GM18868 (cell line): Measurements from ENCODE around the gene TRAT1.
"Not testable (repeated sequence)": the region's sequence is repeated elsewhere in the genome, so short reads cannot be mapped to it uniquely, and the experiment has no call there.

Source experiments
- ATAC-seq: cut with Tn5 transposase; IDR thresholded peaks from one replicate; pipeline ENCODE4 v1.9.1; 2021; ENCODE audit warnings: mild to moderate bottlenecking, moderate library complexity; ENCODE audit not compliant: unreplicated experiment

Gene TRAT1, protein sequence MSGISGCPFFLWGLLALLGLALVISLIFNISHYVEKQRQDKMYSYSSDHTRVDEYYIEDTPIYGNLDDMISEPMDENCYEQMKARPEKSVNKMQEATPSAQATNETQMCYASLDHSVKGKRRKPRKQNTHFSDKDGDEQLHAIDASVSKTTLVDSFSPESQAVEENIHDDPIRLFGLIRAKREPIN

DNA sequence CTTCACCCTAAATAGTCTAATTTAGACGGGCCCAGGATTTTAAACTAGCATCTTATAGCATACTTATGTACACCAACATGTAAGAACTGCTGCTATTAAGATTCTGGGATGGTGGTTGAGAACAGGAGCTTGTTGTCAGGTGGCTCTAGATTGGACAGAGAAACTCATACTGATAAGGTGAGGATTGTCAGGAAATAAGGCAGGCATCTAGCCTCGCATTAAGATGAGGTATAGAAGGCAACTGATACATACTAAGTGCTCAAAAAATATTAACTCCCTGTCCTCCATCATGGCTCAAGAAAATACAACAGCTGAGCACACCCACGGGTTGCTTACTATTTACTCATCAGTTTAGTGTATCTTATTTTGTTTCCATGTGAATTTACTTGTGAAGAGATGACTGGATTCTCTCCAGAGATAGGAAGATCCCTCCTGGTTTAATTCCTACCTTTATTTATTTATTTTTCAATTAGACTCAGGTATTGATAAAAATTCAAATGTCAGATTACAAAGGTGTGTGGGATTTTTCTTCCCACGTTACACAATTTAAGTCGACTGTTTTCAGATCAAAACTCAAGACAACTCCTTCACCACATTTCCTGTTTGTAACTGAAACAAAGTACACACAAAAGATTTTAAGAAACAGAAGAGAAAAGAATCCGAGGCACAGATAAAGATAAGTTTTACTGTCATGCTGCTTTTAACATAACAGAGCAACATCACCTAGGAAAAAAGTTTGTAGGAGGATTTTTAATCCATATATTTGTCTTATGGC is at the start of gene TRAT1:
Gene TRAT1, plus strand, starts transcription at position 664 of the 775 bp plus-strand sequence. CDS start 142 bp downstream, outside the sequence.
- peak; percentile 32 for ATAC-seq

DNA sequence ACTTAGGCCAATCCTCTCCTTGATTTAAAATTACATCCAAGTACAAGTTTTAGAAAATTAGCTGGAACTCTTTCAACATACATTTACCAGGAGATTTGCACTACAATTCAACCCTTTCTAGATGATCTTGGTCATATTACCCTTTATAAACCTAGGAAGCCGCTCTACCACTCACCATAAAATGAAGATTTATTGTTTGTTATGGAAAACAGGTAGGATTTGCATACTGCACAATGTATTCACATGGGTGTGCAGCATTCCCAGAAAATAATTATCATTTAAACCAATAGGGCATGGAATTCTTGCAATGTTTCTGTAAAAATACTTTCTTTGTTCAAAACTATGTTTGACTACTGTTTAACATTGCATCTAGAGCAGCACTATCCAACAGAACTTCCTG is 46.9 kb upstream of the TRAT1 start:
- no peak for ATAC-seq

DNA sequence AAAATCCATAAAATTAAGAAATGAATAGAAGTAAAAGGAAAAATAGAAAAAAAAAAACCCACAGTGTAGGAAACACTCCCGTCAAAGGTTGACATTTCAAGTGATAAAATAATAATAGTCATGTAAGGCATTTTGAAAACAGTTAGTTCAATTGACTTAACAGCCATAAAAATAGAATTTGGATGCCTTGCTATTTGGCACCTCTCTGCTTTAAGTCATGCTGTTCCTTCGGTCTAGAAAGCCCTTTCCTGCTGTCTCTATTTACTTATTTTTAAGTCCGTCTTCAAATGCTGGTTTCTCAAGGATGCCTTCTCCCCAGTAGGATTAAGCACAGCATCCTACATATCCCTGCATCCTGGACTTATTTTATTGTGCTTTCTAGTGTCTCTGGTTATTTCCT is 43.1 kb upstream of the TRAT1 start:
- no peak for ATAC-seq

DNA sequence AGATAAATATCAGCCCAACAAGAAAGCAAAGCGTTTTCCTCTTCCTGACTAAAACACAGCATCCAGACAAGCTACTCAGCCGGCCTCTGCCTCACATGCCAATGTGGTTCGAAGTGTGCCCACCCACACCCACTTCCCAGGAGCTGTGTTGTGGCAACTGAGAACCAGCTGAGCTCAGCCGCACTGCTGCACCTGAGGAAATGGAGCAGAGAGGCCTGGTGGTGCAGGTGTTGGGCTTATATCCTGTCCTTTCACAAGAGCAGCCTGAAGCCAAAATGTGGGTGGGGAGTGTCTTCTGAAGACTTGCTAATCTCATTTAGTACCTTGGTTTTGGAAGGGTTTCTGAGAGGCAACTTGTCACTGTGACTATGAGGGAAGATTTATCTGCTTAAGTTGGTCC is 42.4 kb upstream of the TRAT1 start:
- ATAC-seq = no peak

DNA sequence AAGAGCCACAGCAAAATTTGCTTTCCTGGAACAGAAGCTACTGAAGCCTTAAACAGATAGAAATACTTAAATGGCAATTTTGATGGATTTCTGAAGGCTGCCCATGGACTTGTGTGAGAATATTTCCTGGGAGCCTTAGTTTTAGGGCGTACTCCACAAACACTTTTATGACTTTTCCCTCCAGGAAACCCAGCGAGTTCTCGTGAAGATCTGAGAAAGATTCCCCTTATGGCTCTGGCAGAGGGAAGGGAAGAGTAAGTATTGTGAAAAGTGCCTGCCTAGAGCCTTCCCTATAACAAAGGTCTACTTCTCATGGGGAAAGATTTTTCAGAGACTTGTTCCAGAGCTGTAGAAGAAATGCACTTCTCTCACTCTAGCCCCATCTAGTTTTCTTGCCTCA is 31.1 kb upstream of the TRAT1 start:
- no peak for ATAC-seq

DNA sequence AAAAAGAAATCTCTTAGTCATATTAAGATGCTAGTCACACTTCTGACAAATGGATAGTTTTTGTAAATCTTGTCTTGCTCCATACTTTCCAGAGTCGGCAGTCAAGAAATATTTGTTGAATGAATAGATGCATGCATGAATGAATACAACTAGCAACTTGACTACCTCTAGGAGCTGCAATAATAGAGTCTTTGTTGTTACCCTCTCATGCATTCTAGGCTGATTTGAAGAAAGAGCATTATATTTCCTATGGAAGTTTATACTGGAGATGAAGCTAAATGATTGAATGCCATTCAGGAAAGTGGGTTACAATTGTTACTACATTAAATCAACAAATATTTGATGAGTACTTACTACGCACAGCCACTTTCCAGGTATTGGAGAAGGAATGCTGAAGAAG is 18.1 kb upstream of the TRAT1 start:
- no peak for ATAC-seq

DNA sequence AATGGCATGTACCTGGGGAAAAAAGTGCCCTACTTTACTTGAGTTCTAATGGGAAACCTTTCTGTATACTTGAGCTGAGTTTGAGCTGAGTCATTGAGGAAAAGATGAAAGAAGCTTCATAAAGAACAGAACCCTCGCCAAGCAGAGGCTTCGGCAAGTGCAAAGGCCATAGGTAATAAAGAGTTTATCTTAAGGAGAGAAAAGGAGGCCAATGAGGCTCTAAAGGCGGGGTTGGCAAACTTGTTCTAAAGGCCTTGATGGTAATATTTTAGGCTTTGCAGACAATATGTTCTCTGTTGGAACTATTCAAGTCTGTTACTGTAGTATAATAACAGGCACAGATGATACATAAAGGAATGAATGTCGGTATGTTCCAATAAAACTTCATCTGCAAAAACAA is 17.6 kb upstream of the TRAT1 start:
- no peak for ATAC-seq

DNA sequence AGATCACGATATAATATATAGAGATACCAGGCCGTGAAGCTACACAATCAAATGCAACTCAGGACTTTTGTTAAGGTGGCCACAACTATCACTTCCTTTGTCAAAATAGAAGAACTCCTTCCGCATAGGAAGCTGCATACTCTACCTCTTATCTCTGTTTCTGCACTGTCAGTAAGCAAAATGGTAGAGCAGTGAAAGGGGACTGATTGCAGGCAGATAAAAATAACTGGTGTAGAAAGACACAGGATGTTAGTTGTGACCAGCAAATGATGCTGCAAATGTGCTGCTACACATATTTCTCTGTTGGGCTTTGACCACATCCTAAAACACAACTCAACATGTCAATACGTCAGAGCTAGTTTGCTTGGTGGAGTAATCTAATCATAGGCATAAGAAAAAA is 16.3 kb upstream of the TRAT1 start:
- no peak for ATAC-seq

DNA sequence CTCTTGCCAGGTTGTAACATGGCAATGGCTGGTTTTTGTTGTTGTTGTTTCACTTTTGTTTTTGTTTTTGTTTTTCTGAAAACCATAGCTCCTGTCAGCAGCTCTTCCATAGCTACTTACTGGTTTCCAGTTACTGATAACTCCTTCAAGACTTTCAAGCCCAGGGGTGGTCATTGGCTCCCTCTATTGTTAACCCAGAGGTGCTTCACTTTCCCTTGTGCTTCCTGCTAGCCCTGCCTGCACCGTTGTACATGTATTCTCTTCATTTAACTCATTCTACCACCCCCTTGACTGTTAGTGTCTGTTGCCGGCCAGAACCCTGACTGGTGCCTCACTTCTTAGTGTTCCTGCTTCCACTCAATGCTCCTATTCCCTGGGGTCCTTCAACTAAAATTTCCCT is 4.2 kb upstream of the TRAT1 start:
- peak; percentile 90 for ATAC-seq

DNA sequence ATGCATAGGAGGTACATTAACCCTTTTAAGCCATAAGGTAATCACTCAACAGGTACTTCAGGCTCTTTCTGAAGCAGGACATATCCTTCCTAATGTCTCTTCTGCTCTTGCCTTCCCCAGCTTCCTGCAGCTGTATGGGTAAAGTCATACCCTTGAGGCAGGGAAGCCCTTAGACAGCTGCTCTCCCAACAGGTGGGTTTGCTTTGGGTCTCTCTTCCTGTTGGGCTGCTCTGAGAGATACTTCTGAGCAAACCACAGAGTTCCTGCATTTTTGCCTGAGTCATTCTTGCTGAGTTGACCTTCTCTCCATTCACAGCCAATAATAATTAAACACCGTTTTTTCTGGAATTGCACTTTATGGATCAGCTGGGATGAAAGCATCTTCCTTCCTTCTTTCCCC is 2.0 kb upstream of the TRAT1 start:
- no peak for ATAC-seq

DNA sequence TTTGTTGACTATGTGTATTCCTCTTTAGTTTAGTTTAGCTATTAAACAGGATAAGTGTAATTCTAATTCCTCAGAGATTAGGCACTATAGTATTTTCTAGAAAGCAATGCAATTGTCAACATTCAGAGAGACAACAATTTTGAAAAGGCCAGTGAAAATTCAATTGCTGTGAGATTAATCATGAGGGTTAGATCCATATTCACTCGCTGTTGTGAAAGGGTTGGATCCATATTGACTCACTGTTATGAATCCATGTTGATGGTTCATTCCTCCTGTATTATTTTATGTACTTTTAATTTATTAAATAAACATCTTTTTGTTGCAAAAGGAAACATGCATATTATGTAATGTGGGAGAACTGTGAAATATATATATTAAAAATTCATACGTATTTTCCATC is 641 bp downstream of the TRAT1 start:
- no peak for ATAC-seq

DNA sequence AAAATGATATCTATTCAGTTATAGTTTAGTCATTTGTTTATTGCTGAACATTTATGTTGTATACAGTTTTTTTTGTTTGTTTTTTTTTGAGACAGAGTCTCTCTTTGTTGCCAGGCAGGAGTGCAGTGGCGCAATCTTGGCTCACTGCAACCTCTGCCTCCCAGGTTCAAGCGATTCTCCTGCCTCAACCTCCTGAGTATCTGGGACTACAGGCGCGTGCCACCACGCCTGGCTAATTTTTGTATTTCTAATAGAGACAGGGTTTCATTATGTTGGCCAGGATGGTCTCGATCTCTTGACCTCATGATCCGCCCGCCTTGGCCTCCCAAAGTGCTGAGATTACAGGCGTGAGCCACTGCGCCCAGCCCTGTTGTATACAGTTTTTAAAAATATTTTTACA is 1.2 kb downstream of the TRAT1 start:
- not testable (repeated sequence) for ATAC-seq

DNA sequence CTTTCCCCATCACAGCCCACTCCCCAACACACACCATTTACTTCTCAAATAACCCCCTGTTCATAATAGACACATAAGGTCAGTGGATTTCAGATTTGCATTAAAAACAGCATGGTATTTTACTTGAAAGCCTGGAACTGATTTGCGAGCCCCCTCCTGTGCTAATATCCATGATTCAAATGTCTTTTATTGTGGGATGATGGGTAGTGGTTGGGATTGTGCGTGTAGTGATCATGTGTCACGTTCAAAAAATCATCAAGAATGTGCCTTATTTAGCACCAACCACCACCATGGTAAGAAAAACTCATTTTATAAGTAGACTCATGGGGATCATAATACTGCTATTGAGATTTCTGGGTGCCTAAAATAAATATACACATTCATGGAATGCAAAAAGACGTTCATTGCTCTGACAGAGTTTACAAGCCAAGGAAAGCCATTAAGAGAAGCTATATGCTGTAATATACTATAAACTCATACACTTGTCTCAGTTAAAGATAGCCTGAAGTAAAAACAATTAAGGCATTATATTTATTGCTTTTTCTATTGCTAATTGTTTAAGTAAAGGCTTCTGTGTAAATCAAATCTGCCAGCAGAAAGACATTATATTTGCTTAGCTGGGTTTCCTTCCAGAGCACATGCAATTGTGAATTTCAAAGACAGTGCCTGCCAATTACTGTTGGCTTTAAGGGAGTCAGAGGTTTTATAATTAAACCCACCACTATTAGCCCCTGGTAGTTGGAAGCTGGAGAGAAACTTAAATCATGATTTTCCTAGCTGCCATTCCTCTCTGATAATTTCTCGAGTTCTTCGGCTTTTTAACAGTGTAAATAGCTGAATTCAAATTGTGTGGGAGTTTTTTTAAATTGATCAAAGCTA is 4.0 kb downstream of the TRAT1 start:
- ATAC-seq = no peak

DNA sequence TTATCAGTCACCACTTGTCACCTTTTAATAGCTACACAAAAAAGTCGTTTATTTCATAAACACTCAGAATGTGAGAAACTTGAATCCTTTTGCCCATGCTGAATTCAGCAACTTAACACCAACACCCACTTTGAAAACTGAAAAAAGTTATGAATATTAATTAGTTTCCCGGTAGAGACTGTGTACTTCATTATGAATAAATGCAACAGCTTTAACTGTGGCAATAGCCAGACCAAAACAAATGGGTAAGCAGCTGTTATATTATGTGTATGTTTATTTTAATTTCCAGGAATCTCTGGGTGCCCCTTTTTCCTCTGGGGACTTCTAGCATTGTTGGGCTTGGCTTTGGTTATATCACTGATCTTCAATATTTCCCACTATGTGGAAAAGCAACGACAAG is 7.8 kb downstream of the TRAT1 start:
- no peak for ATAC-seq

DNA sequence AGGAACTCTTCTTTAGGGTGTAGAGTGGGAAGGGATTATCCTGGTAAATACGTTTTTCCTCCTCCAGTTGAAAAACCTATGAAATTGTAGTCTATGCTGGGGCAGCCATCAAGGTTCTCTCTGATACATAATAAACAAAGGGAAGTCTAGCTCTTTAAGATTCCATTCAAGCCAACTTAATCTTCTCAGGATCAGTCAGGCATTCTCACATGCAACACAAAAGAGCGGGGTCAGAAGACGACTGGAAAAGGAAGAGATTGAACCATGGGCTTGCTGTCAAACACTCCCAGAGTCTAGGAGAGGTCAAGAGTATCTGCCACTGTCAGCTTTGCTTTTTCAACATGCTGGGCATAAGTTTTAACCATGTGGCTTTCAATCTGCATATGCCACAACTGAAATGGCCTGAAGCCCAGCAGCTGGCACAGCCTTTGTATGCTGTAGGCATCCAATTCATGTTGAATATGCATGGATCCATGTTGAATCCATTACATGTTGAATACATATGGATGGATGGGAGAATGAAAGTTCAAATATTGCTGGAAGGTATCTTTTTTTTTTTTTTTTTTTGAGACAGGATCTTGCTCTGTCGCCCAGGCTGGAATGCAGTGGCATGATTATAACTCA is 8.5 kb downstream of the TRAT1 start:
- no peak for ATAC-seq

DNA sequence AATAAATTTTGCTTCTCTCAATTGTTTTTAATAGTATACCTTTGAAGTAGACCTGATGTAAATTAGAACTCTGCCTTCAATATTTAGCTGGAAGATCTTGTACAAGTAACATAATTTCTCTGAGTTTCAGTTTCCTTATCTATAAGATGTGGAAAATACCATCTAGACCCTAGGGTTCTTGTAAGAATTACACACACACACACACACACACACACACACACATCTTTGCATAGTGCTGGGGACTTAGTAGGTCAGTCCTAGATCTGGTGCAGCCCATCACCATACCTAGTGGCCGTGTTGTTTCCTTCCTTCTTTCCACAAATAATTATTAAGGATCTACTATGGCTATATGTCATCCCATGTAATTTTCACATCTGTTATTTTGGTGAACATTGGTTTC is 11.0 kb downstream of the TRAT1 start:
- ATAC-seq = peak; percentile 27

DNA sequence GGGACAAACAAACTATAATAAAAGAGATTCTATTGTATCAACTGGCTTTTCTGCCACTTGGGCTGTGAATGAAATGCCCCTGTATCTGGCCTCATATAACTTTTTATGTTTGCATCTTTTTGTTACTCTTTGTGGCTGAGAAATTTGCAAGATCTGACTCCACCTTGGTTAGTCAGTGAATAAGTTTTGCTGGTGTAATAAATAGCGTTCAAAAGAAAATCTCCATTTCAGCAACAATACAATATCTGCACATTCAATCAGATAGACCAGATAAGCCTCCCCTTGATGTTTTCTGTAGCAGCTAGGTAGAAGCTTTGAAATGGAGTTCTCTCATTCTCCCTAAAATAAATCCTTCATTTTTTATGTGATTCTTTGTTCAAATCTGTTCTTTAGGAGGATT is 12.0 kb downstream of the TRAT1 start:
- ATAC-seq = no peak

DNA sequence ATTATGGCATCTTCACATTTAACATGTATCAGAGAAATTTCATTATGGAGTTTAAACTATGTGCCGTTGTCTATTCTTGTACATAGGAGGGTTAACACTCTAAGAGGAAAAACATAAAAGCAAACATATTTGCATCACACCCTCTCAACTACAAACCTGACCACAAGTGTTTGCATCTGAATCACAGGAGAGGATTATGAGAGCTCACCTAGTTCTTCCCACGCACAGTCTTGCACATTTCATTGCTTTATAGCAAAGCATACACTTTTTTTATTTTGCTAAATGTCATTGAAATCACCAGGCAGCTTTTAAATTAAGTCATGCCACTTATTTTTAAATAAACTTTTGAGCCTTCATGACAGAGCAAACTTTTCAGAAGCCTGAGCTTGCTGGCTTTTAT is 12.5 kb downstream of the TRAT1 start:
- peak; percentile 73 for ATAC-seq

DNA sequence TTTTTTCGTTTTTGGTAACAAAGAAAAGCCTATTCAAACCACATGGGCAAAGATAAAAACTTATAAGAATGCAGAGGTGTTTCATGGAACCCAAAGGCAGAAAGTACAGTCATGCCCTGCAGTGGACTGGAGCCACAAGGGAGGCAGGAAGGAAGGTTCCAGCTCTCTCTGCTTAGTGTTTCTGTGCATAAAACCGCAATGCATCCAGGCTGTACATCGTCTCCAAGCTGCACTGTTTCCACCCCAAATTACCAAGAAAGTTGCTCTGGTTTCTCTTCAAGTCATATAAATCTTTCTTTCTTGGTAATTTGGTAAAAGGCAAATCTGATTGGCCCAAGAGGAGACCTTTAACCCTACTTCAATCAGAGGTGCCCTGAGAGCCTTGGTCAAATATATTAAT is 15.8 kb downstream of the TRAT1 start:
- ATAC-seq = no peak

DNA sequence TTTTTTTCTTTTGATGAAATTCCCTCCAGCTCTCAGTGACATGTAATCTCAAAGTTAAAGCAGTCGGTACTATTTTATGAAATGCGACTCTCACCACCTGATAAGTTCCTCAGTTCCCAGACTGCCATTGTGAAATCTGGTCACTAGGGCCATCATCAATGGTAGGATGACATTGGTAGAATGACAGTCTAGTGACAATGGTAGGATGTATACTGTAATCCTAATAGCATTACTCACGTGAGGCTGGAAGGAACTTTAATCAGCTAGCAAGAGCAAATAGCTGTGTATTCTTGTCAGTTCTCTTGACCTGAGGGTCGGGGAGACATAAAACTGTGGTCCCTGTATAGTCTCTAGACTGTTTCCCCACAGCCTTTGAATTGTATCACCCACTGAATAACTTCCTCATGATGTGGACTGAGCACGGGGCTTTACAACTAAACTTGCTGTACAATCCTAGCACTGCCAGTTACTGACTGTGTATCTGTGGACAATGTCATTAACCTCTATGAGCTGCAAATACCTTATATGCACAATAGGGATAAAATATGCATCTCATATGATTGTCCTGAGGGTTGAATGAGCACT is 23.2 kb downstream of the TRAT1 start:
- ATAC-seq = no peak

DNA sequence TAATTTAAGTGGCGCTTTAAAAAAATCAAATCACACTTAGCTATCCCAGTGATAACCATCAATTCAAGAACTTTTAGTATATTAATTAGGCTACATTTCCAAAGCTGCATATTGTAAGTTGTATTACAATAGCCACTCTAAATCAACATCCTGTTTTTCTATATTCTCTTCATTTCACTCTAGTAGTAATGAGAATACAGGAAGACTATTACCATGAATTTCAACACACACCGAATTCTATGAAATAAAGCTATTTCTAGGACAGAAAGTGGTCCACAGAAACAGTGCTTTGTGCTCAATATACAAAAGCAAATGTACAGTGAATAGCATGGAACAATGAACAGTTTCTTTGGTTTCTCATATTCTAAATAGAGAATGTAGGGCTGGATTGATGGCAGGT is 24.6 kb downstream of the TRAT1 start:
- ATAC-seq = no peak
